DMS153 treated with DMSO at 0.1 percent for 48 hours (cell line): ENCODE measurements around the gene CACNA1C.

Experiments
- DNase-seq: peaks from one replicate; lab custom pipeline; 2025; ENCODE audit not compliant: unreplicated experiment; lab: John Stamatoyannopoulos, UW

Gene CACNA1C

DNA sequence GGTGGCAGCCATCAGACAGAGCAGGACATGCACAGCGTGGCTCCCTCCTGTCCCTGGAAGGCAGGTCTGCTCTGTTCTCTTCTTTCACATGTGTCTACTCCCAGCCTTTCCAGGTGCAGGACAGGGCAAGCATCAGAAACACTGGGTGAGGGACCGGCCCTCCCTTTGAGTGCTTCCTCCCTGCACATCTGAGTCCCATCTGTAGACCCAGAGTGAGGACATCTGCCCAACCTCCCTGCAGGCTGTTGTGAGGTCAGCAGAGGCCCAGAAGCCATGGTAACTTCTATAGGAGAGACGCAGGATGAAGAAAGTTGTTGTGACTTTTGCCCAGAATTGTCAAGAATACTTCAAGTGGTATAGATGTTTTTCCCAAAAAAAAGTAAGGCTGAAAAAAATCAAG lies 282.7 kb downstream of the CACNA1C start:
- DNase-seq = no peak

DNA sequence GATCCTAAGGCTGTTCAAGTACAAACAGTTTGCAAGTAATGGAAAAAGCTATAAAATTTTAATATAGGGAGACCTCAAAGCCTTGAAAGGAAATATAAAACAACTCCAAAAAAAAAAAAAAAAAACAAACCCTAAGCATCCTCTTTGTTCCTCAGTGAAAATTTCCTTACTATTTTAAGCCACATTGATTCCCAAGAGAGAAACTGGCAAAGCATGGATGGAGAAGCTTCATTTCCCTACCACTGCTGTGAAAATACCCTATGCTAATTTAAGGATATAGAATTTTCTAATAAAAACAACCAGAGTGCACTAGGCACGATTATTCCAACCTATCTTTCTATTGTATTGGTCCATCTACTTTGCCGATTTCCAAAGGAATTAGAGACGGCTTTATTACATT lies 283.1 kb downstream of the CACNA1C start:
- DNase-seq = no peak

DNA sequence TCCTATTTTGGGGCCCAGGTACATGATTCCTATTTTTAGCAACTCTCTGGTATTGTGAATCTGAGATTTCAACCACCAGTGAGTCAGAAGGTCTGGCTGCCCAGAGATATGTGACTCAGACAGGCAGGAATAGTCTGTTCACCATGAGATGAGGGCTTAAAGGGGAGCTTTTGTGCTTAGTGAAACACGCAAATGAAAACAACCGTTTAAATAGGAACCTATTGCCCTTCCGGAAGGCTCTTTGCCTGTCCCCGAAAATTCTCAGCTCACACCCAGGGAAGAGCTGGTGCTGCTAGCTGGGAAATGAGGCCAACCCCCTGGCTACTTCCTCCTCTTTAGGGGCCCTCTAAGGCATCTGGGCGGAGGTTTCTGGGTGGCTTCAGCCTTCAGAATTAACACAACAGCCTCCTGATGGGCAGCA lies 283.6 kb downstream of the CACNA1C start:
- no peak for DNase-seq

DNA sequence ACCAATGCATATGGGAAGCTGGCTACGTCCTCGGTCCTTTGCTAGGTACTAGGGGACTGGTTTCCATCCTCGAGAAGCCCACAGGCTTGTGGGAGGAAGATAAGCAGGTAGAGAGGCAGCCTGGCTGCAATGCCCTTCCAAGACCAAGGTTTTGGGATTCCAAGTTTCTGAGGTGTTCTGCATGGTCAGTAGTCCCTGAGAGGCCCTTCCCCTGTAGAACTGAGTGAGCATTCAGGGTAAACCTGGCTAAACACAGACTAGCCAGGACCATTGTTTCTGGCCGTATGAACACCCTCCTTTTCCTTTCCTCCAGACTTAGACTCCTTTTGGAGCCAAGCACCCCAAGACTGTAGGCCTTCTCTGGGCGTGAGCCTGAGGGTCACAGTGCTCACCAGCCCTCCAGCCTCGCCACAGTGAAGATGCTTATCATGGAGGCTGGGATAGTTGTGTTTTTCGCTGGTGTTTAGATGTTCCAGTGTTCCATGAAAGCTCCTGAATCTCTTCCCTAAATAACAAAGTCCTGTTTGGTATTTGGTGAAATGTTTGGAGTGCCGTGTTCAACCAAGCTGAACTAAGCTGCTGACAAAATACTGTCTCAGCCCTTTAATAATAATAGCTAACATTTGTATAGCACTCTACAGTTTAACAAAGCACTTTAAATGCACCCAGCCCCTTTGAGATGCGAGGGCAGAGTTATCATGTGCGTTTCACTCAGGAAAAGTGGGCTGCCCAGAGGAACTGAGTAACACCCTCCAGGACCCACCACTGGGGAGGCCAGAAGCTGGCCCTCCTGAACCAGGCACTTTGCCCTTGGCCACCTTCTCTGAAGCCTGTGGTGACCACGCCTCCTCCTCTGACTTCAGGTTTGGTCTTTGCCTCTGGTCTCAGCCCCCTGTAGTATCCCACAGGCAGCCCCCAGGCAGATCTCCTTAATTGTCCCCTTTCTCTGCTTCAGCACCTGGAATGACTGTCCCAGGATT lies 284.5 kb downstream of the CACNA1C start:
- no peak for DNase-seq

DNA sequence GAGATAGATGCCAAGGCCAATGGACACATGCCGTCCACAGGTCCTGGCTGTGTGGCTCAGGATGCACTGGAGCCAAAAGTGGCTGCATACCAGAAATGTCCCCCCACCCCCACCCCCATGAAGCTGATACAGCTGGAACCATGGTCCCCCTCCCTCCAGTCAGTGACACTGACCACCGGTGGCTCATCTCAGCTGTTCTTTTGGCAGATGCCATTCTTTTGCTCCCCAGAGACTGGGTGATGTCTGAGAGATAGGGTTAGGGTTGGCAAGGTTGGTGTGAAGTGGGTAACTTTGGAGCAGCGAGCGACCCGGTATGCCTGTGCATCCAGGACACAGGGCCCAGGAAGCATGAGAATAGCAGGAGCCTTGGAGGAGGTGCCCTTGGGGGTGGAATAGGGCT lies 285.6 kb downstream of the CACNA1C start:
- DNase-seq = no peak

DNA sequence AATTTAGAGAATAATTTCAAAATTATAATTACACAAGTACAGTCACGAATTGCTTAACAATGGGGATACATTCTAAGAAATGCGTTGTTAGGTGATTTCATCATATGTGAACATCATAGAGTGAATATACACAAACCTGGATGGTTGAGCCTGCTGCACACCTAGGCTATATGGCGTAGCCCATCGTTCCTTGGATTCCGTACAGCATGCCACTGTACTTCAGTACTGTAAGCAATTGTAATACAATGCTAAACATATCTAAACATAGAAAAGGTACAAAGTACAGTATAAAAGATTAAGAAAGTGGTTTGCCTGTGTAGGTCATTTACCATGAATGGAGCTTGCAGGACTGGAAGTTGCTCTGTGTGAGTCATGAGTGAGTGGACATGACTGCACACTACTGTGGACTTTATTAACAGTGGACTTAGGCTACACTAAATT lies 286.2 kb downstream of the CACNA1C start:
- DNase-seq = no peak

DNA sequence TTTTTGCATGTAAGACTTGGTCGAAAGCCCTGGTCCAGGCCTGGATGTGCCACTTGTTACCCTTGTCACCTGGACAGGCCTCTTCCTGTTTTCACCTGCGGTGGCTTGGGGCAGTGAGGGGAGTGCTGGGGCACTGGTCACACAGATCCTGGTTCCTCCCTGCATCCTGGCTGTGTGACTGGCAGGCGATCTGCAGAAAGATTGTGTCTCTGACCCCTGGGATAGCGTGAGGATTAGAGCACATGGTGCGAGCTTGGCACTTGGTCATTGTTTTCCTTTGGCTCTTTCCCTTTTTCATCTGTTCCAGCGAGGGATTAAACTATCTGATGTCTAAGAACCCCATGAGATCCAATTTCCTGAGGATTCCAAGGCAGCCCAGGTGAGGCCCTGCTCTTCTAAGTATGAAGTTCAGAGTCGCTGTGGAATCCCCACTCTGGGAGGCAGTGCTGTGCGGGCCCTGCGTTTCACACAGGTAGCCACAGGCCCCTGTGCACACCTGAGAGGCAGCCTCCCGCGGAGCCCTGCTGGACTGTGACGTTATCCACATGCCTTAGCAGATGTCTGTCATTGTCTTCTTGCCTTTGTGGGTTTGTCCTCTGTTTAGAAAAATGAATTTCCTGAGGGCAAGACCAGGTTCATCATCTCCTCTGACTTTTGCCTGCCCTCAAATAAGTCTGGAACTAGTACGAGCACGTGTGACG lies 288.4 kb downstream of the CACNA1C start:
- DNase-seq = no peak

DNA sequence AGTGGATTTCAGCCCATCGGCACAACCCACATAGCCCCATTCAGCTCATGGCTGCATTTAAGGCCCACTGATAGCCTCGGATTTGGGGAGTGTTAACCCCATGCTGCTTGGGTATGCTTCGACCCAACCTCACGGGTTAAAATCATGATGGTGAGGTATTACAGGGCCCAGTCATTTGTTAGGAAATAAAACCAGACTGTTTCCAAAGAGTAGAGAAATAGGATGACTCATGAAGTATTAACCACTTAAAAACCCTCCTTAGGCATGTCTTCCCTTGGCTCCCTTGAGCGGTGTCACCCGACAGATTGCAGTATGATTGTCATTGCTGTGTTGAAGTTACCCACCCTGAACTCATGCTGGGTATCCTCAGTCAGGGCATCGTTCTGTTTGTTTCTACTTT lies 289.1 kb downstream of the CACNA1C start:
- DNase-seq = no peak

DNA sequence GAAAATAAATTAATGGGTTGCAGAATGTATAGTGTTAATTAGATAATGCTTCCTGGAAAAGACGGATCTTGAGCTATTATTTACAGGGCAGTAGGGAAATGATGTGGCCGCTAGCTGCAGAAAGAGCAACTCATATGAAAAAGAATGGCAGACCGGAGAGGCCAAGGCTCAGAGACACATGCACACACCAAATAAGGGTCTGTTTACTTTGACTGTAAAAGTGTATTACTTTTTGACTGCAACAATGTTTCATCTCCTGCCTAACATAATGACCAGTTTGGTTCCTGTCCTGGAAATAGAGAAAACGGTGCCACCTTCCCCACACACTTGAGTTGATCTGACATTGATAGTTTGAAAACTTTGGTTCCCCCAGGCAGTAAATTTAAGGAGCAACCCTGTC lies 290.9 kb downstream of the CACNA1C start:
- DNase-seq = no peak

DNA sequence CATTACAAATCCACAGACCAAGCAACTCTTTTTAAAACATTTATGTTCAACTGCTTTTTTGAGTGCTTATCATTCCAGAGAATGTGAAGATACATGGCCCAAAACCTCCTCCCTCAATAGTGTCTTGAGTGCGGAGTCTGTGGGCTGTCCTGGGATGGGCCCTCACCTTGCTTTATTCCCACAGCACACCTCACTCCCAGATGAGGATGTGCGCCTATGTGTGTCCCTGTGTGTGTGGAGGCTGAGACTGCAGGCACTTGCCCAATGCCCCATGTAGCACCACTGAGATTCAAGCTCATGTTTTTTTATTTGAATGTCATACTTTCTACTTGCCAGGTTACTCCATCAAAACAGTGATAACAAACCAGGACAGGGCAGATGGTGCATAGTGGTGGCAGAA lies 291.7 kb downstream of the CACNA1C start:
- DNase-seq = no peak

DNA sequence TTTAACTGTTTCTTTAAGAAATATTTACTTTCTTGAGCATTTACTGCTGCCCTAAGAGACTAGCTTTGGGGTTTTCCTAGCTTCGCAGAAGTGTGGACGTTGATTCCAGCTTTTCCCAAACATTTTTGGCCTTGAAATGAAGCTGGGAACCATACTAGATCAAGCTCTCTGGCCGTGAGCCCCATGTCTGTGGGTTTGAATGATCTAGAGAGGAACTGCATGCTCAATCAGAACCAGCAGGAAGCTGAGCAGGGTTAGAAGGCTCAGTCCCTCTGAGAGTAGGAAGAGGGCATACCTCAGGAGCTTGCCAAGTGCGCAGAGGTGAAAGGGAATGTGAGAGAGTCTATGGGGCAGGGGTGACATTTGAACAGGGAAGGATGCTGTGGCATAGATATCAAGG lies 292.1 kb downstream of the CACNA1C start:
- no peak for DNase-seq

DNA sequence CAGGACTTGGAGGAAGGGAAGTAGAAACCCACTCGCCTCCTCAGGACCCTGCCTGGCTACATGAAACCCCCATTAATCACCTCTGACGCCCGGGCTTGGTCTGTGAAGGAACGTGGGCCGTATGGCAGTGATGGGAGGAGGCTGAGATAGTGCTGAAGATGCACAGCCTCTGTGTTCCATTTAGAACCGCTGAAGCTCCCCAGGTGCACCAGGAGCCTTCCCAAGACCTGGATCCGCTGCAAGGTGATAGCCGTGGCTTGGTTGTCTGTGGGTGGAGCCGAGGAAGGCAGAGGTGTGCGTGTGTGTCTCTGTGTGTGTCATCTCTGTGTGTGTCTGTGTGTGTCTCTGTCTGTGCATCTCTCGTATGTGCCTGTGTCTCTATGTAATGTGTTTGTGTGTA lies 293.1 kb downstream of the CACNA1C start:
- no peak for DNase-seq

DNA sequence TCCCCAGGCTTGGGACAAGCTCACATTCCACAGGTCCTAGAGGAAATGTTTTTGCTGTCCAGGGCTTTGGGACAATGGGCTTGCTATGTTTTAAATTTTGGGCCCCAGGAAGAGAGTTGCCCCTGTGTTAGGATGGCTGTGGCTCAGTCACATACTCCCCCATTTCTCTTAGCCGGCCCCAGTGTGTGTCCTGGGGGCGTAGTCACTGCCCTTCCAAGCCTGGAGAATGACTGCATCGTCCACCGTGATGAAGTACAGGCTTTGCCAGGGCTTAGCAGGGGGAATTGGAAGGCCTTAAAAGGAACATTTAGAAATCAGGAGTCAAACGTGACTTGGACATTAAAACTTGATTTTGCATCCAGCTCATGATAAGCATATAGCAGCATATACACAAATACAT lies 293.6 kb downstream of the CACNA1C start:
- DNase-seq = no peak

DNA sequence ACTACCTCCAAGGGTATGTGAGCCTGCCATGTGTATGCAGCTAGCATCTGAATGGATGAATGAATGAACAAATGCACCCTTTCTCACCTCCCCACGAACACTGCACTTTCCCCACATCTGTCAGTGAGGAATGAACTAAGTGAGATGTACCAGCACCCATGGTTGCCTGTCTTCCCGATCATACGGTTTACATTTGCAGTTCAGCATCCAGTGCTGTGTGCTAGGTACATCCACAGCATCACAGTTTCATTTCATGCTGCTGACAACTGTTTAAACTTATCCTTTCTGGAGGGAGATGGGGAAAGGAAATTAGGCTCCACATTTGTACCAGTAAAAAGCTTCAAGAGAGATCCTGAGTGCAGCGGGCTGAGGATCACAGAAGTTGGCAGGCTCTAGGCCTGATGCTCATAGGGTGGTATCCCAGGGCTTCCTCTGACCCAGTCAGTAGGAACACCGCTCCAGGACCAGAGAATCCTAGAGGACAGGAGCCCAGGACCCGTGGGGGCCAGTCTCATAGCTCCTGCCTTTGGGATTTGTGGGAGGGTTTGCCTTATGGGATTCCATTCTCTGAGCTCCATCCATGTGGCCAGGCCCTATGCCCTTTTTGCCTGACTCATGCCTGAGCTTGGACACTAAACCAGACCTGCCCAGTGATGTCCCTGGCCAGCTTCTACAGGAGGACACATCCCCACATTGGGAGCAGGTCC lies 294.5 kb downstream of the CACNA1C start:
- DNase-seq = no peak

DNA sequence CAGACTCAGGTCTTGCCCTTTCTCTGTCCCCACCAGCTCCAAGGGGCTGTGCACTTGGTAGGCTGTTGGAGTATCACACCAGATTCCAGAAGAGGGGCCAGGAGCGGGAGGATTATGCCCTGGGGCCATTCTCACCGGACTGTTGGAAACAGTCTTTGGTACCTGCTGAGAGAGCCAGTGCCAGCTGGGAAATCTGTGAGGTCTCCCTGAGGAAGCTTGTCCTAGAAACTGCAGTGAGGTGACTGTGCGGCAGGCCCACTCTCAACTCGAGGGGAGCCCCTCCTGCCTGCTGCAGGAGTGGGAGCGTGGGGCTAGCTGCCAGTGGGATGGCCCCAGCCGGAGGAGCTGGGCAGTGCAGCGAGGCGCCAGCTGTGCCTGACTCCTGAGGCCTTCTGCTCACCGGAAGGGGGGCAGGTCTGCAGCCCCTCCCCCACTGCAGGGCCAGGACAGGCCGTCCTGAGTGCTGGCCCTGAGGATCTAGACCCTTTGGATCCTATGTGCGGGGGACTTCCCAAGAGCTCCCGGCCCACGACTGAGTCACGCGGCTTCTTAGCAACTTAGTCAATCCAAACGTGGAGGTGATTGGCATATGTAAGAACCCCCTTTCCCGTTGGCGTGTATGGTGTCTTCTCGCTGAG lies 295.2 kb downstream of the CACNA1C start:
- no peak for DNase-seq

DNA sequence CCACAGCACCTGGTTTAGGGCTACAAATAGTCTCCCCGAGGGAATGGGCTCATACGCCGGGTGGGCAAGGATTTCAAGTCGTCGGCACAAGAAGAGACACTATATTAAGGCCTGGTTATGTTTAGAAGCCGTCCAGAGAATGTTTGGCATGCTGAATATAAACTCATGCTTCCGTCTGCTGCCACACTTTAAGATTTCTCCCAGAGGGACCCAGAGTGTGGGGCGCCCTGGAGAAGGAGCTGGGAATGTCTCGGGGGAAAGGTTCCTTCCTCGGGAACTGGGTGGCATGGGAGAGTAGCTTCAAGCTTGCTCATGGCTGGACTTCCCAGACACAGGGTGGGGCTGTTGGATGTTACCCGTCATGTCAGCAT lies 295.7 kb downstream of the CACNA1C start:
- no peak for DNase-seq

DNA sequence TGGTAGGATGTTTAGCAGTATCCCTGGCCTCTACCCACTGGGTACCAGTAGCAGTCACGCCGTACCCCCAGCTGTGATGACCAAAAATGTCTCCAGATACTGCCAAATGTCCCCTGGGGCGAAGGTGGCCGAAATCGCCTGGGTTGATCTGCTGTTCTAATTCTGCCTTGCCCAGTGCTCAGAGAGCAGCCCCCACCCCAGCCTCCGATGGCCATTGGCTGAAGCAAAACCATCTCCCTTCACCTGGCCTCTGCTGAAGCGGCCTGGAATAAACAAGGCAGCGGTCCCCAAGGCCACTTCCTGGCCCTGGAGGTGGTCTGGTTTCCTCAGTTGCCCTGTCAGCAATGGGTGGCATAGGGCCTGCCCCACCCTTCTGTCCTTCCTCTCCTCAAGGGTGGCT lies 298.4 kb downstream of the CACNA1C start:
- DNase-seq = no peak

DNA sequence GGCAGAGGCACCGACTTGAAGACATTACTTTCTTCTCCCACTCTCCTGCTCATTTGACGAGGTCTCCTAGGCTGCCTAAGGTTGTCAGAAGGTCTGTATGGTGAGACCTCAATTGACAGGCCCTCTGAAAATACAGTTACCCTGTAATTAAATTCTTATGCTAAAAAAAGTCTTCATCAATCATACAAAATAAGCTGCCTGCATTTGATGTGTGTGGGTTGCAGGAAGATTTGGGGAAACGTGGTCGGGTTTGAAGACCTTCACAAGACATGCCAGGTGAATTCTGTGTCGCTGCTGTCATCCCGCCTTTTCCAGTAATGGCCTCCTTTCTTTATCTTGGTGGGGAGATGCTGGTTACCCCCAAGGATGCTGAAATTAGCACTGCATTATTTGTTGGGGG lies 299.4 kb downstream of the CACNA1C start:
- DNase-seq = no peak

DNA sequence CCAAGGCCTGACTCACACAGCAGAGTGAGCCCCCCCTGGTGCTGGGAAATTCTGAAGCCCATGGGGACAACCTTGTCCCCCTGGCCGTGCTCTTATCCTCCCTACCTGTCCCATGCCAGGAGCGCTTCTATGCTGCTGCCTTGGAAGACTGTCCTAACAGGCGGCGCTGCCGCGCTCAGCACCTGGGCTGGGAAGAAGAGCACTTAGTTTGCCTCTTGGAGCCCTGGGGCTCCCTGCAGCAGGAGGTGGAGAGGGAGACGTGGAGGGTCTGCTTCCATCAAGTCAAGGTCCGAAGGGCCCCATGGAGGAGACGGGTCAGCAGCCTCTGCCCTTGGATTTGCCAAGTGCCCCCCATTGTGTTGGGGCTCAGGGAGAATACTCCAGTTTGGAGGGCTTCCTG lies 300.5 kb downstream of the CACNA1C start:
- DNase-seq = no peak

DNA sequence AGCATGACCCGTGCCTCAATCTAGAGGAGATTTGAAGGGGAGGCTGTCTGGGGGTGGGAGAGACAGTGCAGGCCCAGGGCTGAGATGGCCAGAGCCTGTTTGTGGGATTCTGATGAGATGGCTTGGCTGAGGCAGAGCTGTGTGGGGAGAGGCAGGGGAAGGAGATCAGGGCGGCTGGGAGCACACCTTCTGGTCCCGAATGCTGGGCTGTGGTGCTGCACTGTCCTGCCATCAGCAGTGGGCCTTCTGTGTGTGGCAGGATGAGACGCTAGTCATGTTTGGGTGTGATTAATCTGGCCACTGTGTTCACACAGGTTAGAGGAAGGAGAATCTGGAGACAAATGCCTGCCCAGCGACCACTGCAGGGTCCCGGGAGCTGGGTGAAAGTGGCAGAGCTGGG lies 300.9 kb downstream of the CACNA1C start:
- DNase-seq = no peak
